D721Med (cell line): Measurements from ENCODE around the gene IPP.
"Not testable (repeated sequence)": the region's sequence is repeated elsewhere in the genome, so short reads cannot be mapped to it uniquely, and the experiment has no call there.

Source experiments
- DNase-seq: peaks from one replicate; pipeline ENCODE4 v3.0.0; 2011; ENCODE audit warnings: low spot score; ENCODE audit not compliant: insufficient read length
- FAIRE-seq: peaks from 2 replicates; lab custom pipeline; 2011; peaks lifted over from hg19 to GRCh38; lab: Jason Lieb, UNC
- TF ChIP-seq, protein P1 (sequence below): IDR thresholded peaks from 2 replicates; pipeline ENCODE4 v1.5.1; 2012; ENCODE audit warnings: mild to moderate bottlenecking, control low read depth; ENCODE audit not compliant: insufficient read depth; ENCODE audit errors: missing control alignments

The IPP gene

DNA sequence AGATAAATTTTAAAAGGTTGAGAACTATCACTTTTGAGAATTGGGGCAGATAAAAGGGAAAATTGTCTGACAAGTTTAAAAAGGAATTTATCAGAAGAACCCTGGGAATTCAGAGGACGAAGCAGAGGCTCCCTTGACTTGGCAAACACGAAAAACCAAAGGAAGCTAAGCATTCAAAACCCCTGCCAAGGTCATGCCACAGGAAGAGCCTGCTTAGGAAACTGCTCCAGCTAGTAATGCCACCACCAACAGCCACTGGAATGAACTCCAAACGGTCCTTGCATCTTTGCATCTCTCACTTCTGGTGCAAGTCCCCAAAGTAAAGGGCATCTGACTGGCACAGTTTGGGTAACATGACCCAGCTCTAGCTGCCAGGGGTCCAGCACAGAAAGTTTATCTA lies 71.3 kb downstream of the IPP start:
- DNase-seq: no peak
- no peak for FAIRE-seq
- TF ChIP-seq, protein P1, sequence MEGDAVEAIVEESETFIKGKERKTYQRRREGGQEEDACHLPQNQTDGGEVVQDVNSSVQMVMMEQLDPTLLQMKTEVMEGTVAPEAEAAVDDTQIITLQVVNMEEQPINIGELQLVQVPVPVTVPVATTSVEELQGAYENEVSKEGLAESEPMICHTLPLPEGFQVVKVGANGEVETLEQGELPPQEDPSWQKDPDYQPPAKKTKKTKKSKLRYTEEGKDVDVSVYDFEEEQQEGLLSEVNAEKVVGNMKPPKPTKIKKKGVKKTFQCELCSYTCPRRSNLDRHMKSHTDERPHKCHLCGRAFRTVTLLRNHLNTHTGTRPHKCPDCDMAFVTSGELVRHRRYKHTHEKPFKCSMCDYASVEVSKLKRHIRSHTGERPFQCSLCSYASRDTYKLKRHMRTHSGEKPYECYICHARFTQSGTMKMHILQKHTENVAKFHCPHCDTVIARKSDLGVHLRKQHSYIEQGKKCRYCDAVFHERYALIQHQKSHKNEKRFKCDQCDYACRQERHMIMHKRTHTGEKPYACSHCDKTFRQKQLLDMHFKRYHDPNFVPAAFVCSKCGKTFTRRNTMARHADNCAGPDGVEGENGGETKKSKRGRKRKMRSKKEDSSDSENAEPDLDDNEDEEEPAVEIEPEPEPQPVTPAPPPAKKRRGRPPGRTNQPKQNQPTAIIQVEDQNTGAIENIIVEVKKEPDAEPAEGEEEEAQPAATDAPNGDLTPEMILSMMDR: no peak

DNA sequence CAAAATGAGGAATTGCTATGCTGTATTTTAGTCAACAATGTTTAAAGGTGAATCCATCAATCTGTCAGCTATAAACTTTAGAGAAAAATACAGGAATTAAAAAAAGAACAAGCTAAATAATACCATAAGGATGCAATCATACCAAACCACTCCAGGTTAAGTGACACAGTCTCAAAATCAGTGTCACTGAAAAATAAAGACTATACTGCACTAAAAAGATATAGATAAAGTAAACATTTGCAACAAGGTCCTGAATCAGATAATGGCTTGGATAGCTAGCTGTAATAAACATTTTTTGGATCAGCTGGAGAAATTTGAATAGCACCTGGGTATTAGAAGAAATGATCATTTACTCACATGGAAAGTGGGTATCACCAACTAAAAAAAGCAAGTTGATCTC lies 72.0 kb downstream of the IPP start:
- FAIRE-seq: no peak
- TF ChIP-seq, protein P1: no peak
- no peak for DNase-seq

DNA sequence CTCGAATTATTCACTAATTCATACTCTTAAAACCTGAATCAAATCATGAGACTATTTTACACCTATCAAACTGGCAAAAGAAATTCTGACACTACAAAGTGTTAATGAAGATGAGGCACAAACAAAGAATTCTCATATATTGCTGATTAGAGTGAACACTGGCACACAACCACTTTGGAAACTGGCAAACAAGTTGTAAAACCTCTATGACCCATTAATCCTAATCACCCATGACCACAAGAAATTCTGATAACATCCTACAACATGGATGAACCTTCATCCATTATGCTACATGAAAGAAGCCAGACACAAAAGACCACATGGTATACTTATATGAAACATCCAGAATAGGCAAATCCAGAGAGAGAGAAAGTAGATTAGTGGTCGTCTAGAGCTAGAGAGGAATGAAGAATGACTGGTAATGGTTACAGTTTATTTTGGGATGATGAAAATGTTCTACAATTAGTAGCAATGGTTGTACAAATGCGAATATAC lies 72.7 kb downstream of the IPP start:
- no peak for FAIRE-seq
- DNase-seq: no peak
- TF ChIP-seq, protein P1: no peak

DNA sequence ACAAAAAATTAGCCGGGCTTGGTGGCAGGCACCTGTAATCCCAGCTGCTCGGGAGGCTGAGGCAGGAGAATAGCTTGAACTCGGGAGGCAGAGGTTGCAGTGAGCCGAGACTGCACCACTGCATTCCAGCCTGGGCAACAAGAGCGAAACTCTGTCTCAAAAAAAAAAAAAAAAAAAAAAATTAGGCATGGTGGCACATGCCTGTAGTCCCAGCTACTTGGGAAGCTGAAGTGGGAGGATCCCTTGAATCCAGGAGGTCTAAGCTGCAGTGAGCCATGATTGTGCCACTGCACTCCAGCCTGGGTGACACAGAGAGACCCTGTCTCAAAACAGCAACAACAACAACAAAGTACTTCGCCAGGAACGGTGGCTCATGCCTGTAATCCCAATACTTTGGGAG lies 73.9 kb downstream of the IPP start:
- FAIRE-seq, DNase-seq: not testable (repeated sequence)

DNA sequence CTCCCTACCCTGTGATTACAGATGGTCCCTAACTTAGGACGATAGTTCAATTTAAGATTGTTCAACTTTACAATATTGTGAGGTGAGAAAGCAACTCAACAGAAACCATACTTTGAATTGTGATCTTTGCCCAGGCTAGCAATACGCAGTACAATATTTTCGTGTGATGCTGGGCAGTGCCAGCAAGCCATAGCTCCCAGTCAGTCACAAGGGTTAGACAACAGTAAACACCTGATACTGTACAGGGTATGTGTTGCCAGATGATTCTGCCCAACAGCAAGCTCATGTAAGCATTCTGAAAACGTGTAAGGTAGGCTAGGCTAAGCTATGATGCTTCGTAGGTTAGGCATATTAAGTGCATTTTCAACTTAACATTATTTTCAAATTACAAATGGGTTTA lies 76.0 kb downstream of the IPP start:
- TF ChIP-seq, protein P1: no peak
- DNase-seq (no peak), FAIRE-seq (no peak)

- TF ChIP-seq, protein P1: no peak
- no peak for DNase-seq
- no peak for FAIRE-seq
Observed at GRCh38 chr1:45673956-45674355, 76.5 kb downstream of the IPP start.

DNA sequence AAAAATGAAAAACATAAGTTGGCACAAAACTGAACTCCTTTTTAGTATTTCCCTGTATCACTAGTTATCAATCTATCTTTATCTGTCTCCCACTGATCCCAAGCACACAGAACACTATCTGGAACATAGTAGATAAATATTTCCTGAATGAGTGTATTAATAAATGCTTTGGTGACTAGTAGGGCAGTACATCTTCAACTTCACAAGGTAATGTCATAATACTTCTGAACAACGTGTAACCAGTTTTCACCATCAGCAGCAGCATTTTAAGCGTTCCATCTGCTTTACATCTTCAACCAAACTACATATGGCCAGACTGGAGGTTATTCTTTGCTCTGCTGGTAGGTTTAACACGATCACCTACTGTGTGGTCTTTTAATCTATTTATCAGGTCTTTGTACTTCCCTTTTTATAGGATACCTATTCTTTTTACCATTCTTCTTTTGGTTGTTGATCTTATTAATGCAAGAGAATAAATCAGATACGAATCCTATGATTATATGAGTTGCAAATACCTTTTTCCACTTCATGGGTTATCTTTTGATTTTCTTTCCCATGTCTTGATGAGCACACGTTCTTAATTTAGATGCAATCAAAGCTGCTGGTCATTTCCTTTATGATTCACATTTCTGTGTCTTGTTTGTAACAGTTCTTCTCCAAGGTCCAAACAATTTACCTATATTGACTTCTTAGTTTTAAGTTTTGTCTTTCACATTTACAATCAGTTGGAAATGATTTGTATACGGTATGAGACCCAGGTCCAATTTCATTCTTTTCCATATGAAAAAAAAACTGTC lies 80.4 kb downstream of the IPP start:
- TF ChIP-seq, protein P1: no peak
- DNase-seq (no peak), FAIRE-seq (no peak)
